NCI-H1417 treated with DMSO at 0.1 percent for 48 hours (cell line): ENCODE results near the gene LRRN2.
"Not testable (repeated sequence)": the region's sequence is repeated elsewhere in the genome, so short reads cannot be mapped to it uniquely, and the experiment has no call there.

ENCODE experiments used
- DNase-seq: peaks from one replicate; lab custom pipeline; 2025; lab: John Stamatoyannopoulos, UW

Gene LRRN2

DNA sequence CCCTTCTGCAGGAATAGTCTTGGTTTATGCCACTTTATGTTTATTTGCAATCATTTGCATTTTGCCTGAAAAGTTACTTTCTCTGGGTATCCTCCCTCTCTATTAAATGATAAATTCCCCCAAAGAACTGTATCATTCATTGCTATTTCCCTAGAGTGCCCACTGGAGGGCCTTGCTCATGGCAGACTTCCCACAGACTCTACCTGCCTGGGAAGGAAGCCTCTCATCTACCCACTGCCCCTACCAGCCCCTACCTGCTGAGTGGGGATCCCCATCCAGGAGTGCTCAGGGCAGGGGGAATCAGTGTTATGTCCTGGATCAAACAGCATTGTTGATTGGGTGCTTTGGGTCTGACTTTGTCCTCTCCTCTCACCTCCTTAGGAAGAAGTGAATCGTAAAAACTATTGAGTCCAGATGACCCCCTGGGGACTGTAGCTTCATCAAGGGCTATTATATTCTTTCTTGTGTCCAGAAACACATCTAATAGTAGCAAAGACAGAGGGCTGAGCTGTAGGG is 6.8 kb upstream of the LRRN2 start:
- no peak for DNase-seq

GRCh38 chr1:204691328-204691730 is 5.8 kb upstream of the LRRN2 start:
- DNase-seq: not testable (repeated sequence)

- DNase-seq: no peak
These were observed 3.2 kb upstream of the LRRN2 start for GRCh38 chr1:204688776-204689175.

GRCh38 chr1:204688007-204688406 is 2.5 kb upstream of the LRRN2 start:
- DNase-seq: no peak

- no peak for DNase-seq
These were observed 835 bp downstream of the LRRN2 start for GRCh38 chr1:204684571-204685235.

DNA sequence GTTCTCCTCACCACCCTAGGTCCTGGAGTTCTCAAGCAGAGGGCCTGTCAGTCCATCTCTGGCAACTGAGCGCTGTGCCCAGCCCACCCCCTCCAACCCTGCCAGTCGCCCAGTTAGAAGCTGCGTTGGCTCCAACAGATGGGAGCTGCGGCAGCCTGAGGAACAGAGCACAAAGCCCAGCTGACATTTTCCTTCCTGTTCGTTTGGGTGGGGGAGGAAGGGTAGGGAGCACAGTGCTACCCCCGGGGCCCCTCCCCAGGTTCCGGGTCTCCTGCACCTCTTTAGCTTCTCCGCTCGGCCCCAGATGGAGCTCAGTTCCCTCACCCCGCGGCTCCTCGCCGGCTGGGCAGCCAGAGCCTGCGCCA is 1.4 kb downstream of the LRRN2 start:
- no peak for DNase-seq

GRCh38 chr1:204683284-204684205 is 2.0 kb downstream of the LRRN2 start:
- DNase-seq: no peak

DNA sequence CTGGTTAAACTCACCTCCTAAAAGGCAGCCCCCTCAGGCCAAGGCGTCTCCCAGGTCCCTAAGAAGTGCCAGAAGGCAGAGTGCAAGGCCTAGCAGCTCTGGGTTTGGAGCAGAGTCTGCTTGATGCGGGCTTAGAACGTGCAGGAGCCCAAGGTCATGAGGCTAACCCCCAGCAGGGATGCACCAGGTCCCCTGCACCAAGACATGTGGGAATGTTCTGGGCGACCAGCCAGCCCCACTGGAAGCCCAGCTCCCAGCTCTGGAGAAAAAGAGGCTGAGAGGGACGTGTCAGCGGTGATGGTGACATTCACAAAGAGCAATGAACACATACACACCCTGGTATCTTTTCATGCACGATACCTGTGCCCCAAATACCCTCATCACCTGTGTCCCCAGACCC is 5.1 kb downstream of the LRRN2 start:
- no peak for DNase-seq

GRCh38 chr1:204680051-204680450 is 5.5 kb downstream of the LRRN2 start:
- DNase-seq: no peak

GRCh38 chr1:204678721-204679475 is 6.6 kb downstream of the LRRN2 start:
- DNase-seq: no peak

DNA sequence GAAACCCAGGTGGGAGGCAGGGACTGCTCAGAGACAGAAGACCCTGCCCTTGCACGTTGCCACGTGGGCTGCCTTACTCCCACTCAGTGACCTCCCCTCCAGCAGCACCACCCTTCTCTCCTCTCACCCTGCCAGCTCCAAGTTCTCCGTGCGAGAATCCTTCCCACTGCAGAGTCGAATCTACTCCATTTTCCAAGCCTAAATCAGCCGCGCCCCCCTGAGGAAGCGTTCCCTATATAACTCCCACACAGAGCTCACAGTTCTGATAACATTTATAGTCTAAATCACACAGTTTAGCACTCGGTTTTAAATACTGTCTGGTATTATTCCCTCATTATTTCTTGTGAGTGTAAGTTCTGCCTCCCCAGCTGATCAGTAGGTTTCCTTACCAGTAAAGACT is 7.7 kb downstream of the LRRN2 start:
- no peak for DNase-seq

DNA sequence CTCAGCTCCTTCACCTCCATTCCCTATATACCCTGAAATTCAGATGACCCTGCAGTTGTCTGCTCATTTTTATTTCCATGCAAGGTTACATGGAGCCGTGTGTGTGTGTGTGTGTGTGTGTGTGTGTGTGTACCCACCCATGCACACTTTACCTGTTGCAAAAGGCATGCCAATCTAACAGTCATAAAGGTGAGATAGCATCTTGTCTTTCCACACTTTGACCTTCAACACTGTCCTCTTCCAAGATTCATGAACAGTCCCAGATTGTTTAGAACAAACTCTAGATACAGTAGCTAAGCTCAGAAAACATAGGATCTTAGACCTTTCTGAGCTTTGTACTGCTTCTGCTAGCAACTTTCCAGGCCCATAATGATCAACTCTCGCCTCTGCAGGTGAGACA is 9.5 kb downstream of the LRRN2 start:
- DNase-seq: no peak

DNA sequence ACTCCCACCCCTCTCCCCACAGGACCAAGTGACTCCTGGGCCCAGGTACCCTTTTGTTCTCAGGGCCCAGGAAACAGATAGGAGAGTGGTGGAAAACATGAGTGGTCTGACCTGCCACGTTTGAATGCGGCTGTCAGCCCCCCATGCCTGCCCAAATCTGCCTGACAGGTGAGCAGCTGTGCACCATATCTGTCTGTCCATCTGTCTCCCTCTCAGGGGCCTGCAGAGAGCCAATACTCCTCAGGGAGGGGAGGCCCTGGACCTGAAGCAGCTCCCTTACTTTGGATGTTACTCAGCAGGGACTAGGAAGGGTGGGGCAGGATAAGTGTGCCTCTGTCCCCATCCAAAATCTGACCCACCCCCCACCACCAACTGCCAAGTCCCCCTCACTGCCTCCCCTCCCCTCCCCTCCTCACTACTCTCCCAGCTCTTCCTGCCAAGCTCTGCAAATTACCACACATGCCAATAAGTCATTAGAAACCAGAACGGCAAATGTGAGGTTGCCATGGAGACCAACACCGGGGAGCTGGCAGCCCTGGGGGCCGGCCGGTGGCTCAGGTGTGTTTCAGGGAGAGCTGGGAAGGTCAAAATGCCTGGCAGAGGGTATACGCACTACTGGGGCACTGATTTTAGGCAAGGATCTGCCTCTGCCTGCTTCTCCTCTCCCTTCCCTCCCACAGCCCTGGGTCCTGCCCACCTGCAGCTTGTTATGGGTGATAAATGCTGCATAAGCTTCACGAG is 11.5 kb downstream of the LRRN2 start:
- DNase-seq: peak; percentile 39

- no peak for DNase-seq
These were observed 12.3 kb downstream of the LRRN2 start for GRCh38 chr1:204673209-204673608.

- DNase-seq: no peak
These were observed 12.9 kb downstream of the LRRN2 start for GRCh38 chr1:204672482-204673121.

DNA sequence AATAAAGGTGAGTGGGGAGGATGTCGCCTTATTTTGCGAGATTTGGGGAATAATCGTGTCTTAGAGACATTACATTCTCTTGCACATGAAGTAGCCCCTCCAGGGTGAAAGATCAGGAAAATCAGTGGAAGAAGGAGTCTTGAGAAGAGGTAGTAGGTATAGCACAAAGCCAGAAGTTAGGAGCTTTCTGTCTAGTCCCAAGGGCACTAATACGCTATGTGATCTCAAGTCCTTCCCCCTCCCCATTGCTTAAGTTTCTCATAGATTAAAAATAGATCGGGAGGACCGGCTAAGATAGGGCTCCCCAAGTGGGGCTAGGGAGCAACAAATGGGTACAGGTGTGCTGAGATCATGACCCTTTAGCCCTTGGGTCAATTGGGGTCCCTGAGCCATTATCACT is 13.5 kb downstream of the LRRN2 start:
- no peak for DNase-seq

GRCh38 chr1:204670152-204670927 is 15.2 kb downstream of the LRRN2 start:
- DNase-seq: no peak

DNA sequence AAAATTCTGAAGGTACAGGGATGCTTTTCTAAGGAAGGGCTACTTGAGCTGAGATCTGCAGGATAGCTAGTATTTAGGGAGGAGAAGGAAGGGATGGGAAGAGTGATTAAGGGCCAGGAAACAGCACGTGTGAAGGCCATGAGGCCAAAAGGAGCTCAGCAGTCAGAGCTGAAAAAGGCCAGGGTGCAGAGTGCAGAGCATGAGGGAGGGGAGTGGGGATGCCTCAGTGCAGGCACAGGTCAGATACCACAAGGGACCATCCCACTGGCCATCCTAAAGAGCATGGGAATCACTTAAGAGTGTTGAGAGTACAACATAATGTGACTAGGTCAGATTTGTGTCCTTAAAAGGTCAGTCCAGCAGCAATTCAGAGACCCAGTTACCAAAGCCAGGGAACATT is 16.0 kb downstream of the LRRN2 start:
- DNase-seq: no peak

DNA sequence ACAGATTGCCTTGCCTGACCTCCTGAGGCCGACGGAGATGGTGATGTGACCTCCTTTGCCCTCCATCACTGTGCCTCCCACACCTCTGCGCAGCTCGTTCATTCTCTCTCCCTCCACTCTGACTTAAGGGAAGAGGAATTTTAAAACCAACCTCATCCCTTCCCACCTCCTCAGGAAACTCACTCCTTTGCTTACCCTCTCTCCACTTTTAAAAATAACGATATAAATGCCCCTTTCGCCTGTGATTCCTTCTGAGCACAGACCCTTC is 21.2 kb downstream of the LRRN2 start:
- DNase-seq: no peak

DNA sequence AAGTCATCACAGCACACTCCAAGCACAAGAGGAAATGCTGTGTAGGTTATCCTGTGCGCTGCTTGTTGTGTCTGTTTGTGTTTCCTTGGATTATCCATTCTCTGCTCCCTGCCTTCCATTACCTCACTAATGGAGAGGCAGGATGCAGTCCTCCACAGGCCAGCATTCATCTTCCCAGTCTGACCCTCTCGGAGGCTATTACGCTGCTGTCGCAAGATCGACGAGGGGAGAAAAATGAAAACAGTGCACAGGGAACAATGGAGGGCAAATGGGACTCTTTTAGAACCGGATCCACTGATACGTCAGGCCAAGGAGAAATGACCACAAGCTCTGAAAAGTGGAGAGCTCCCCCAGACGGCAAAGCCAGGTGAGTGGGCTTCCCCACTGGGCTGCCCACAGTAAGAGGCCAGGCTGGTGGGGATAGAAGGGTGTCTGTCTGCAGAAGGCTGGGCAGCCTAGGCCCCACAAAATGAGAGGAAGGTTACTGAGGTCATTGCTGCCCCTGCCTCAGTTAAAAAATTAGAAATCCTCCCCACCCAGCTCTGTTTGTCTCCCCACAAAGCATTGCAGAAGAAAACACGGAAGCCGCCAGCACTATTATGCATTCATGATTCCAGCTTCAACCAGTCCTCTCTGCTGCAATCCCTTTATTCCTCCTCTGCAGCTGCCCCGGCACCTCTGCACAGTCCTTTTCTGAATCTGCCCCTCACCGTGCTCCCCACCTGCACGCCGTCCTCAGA is 21.7 kb downstream of the LRRN2 start:
- DNase-seq: no peak
